MM.1S (cell line): ENCODE results near the gene CAMK2A.

ENCODE experiments used
- DNase-seq: peaks from one replicate; pipeline ENCODE4 v3.0.0-alpha.2; 2015
- H2AFZ ChIP-seq: fragments of 300-600 bp; sonication (generic); 2 replicates; pipeline ENCODE4 v1.6.0; 2016; ENCODE audit warnings: antibody characterized with exemption, low read length
- H3F3A ChIP-seq: fragments of 300-600 bp; sonication (generic); 2 replicates; pipeline ENCODE4 v1.6.1; 2016; ENCODE audit warnings: mild to moderate bottlenecking, antibody characterized with exemption, low read length, moderate library complexity, mixed read lengths; ENCODE audit not compliant: insufficient read depth
- H3K27ac ChIP-seq: fragments of 300-600 bp; sonication (generic); 2 replicates; pipeline ENCODE4 v1.5.1; 2016; ENCODE audit warnings: mild to moderate bottlenecking, low read length
- H3K27me3 ChIP-seq: fragments of 300-600 bp; sonication (generic); replicated peaks from 2 replicates; pipeline ENCODE4 v1.6.0; 2016; ENCODE audit warnings: low read length; ENCODE audit not compliant: insufficient read depth
- H3K36me3 ChIP-seq: fragments of 300-600 bp; sonication (generic); replicated peaks from 2 replicates; pipeline ENCODE4 v1.6.1; 2016; ENCODE audit warnings: mild to moderate bottlenecking, low read length, mixed read lengths; ENCODE audit not compliant: insufficient read depth
- H3K4me1 ChIP-seq: fragments of 300-600 bp; sonication (generic); 2 replicates; pipeline ENCODE4 v1.6.1; 2016; ENCODE audit warnings: low read length, mixed read lengths
- H3K4me2 ChIP-seq: fragments of 300-600 bp; sonication (generic); 2 replicates; pipeline ENCODE4 v1.6.0; 2016; ENCODE audit warnings: low read depth, low read length
- H3K4me3 ChIP-seq: fragments of 300-600 bp; sonication (generic); 2 replicates; pipeline ENCODE4 v1.5.1; 2016; ENCODE audit warnings: low read length, mixed read lengths
- H3K79me2 ChIP-seq: fragments of 300-600 bp; sonication (generic); 2 replicates; pipeline ENCODE4 v1.6.1; 2016; ENCODE audit warnings: mixed run types, low read length, mixed read lengths
- H3K9ac ChIP-seq: fragments of 300-600 bp; sonication (generic); 2 replicates; pipeline ENCODE4 v1.6.1; 2016; ENCODE audit warnings: low read length, mixed read lengths
- H3K9me2 ChIP-seq: fragments of 300-600 bp; sonication (generic); replicated peaks from 2 replicates; pipeline ENCODE4 v1.6.1; 2016; ENCODE audit warnings: mild to moderate bottlenecking, low read length, mixed read lengths; ENCODE audit not compliant: insufficient read depth
- H3K9me3 ChIP-seq: fragments of 300-600 bp; sonication (generic); replicated peaks from 2 replicates; pipeline ENCODE4 v1.6.1; 2016; ENCODE audit warnings: mild to moderate bottlenecking, low read length, mixed read lengths; ENCODE audit not compliant: insufficient read depth
- H4K20me1 ChIP-seq: fragments of 300-600 bp; sonication (generic); 2 replicates; pipeline ENCODE4 v1.6.1; 2016; ENCODE audit warnings: mild to moderate bottlenecking, low read length, moderate library complexity, mixed read lengths; ENCODE audit not compliant: insufficient read depth
- EZH2 ChIP-seq: fragments of 300-600 bp; sonication (generic); optimal IDR thresholded peaks from 2 replicates; pipeline ENCODE3; 2017; ENCODE audit warnings: low read depth, mild to moderate bottlenecking, antibody characterized with exemption, low read length, mixed read lengths
- EZH2phosphoT487 ChIP-seq: fragments of 300-600 bp; sonication (generic); IDR thresholded peaks from 2 replicates; pipeline ENCODE4 v1.6.1; 2018; ENCODE audit warnings: antibody characterized with exemption, low read length
- TF ChIP-seq, protein P1 (sequence below): fragments of 300-600 bp; sonication (generic); IDR thresholded peaks from 2 replicates; pipeline ENCODE4 v1.5.1; 2016; ENCODE audit warnings: antibody characterized with exemption, low read length, mixed read lengths

The CAMK2A gene

DNA sequence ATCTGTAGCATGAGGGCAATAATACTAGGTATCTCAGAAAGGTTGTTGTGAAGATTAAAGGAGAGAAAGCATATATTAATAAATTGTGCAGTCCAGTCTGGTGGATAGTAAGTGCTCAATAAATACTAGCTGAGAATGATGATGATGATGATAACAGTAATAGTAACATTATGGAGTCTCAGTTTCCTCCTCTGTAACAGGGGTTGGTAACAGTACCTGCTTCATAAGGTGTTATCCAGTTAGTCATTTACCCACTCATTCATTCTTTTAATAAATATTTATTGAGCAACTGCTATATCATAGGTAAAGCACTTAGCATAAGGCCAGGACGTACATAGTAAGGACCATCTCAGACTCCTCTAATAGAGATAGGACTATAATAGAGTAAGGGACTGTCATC, 92.1 kb downstream of the CAMK2A start:
- Histone ChIP-seq H3K4me2 (no peak overlapping the region), H3K36me3 (no peaks in the 10 kb centered on the region), H3K4me1 (no peaks in the 10 kb centered on the region), H4K20me1 (no peaks in the 10 kb centered on the region), H3K27ac (no peak overlapping the region), H3K9me2 (no peaks in the 10 kb centered on the region), H2AFZ (no peak overlapping the region), H3K4me3 (no peak overlapping the region), H3K9me3 (no peaks in the 10 kb centered on the region), H3F3A (no peaks in the 10 kb centered on the region), H3K27me3 (peaks cover 22% of the 10 kb centered on the region), H3K9ac (no peak overlapping the region), H3K79me2 (no peaks in the 10 kb centered on the region)
- TF ChIP-seq, protein P1, sequence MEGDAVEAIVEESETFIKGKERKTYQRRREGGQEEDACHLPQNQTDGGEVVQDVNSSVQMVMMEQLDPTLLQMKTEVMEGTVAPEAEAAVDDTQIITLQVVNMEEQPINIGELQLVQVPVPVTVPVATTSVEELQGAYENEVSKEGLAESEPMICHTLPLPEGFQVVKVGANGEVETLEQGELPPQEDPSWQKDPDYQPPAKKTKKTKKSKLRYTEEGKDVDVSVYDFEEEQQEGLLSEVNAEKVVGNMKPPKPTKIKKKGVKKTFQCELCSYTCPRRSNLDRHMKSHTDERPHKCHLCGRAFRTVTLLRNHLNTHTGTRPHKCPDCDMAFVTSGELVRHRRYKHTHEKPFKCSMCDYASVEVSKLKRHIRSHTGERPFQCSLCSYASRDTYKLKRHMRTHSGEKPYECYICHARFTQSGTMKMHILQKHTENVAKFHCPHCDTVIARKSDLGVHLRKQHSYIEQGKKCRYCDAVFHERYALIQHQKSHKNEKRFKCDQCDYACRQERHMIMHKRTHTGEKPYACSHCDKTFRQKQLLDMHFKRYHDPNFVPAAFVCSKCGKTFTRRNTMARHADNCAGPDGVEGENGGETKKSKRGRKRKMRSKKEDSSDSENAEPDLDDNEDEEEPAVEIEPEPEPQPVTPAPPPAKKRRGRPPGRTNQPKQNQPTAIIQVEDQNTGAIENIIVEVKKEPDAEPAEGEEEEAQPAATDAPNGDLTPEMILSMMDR = no peak
- TF ChIP-seq EZH2phosphoT487 (no peak), EZH2 (no peak)
- DNase-seq = no peak

GRCh38 chr5:150196986-150197385, 92.6 kb downstream of the CAMK2A start:
- Histone ChIP-seq H3F3A (no peaks in the 10 kb centered on the region), H3K4me1 (no peaks in the 10 kb centered on the region), H2AFZ (no peak overlapping the region), H3K4me3 (no peak overlapping the region), H3K9me2 (no peaks in the 10 kb centered on the region), H3K4me2 (no peak overlapping the region), H3K27ac (no peak overlapping the region), H3K36me3 (no peaks in the 10 kb centered on the region), H3K27me3 (peaks cover 27% of the 10 kb centered on the region), H3K79me2 (no peaks in the 10 kb centered on the region), H4K20me1 (no peaks in the 10 kb centered on the region), H3K9ac (no peak overlapping the region), H3K9me3 (no peaks in the 10 kb centered on the region)
- DNase-seq = no peak
- no peak for TF ChIP-seq EZH2
- TF ChIP-seq EZH2phosphoT487 = no peak
- TF ChIP-seq, protein P1 = no peak

- H3K4me1 ChIP-seq = no peaks in the 10 kb centered on the region
- TF ChIP-seq, protein P1 = no peak
- TF ChIP-seq EZH2 (no peak), EZH2phosphoT487 (no peak)
- no peaks in the 10 kb centered on the region for H3K36me3 ChIP-seq
- H3K4me3 ChIP-seq = no peak overlapping the region
- DNase-seq = no peak
- H4K20me1 ChIP-seq = no peaks in the 10 kb centered on the region
- no peaks in the 10 kb centered on the region for H3K9me3 ChIP-seq
- no peak overlapping the region for H3K9ac ChIP-seq
- no peaks in the 10 kb centered on the region for H3K9me2 ChIP-seq
- H2AFZ ChIP-seq = no peak overlapping the region
- no peak overlapping the region for H3K4me2 ChIP-seq
- peaks cover 32% of the 10 kb centered on the region for H3K27me3 ChIP-seq
- H3K79me2 ChIP-seq = no peaks in the 10 kb centered on the region
- no peaks in the 10 kb centered on the region for H3F3A ChIP-seq
- H3K27ac ChIP-seq = no peak overlapping the region
Measured at GRCh38 chr5:150196514-150196913, 93.1 kb downstream of the CAMK2A start.
